ENCODE data around the gene UBQLN4.

The UBQLN4 gene

DNA sequence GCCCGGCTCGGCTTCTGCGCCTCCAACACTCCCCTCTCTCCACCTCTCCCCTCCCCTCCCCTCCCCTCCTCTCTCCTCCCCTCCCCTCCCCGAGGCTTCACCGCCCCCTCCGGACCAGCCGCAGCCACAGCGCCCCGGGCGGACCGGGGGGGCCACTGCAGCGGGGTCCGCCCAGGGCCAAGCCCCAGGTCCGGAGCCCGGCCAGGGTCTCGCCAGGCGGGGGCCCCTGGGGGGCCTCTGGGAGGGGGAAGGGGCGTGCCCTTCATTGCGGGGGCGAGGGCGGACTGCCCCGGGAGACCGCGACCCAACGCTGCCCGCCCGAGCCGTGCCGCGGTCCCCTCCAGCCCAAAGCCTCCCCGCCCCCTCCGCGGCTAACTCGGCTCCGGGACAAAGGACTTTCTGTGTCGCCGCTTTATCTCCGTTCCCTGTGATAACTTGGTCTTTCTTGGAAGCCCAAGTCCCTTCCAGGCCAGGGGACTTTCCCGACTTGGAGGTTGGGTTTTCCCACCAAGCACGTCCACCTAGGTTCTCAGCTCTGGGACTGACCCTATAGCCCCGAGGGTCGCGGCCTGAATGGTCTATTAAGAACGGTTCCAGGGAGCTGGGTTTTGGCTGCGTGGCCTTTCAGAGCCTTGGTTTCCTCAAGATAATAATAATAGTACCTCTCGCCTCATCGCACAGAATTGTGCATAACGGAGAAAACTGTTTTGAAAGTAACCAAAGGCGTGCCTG is at the start of gene UBQLN4:
Gene UBQLN4, minus strand, starts transcription at position 31 of the 732 bp plus-strand sequence. CDS start 97 bp downstream, outside the sequence.
- DNase-seq = peak; percentile 74

DNA sequence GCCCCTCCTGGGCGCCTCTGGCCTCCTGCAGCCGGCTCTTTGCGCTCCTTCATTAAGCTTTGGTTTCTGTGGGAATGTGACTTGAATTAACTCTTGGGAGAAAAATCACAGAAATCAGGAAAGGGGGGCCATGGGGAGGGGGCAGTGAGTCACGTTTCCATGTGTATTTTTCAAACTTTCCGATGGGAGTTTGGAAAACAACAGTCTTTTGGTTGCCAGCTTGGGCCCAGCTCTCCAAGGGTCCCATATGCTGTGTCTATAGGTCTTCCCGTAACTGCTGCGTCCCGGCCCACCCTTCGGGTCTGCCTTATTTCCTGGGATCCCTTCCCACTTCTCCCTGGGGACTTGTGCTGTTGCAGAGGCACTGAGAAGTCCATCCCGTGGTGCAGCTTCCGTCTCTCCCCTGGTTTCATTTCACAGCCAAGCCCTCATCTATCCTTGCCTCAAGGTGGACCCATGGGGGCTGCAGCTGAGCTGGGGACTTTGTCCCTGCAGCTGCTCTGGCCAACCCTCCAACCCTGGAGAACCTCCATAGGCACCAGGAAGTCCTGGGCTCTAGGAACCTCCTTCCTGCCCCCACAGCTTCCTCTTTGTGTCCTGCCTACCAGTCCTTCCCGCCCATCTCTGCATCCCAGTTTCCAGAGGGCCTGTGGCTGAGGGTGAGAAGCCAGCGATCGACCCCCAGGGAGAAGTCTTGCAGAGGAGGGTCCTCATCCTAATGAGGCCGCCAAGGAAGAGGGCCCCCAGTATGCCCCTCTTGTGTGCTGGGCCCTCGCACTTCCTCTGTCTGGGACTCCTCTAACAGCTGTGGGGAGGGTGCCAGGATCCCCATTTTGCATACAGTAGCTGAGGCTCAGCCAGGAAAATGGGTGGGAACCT is 49.3 kb upstream of the UBQLN4 start:
- no peak for DNase-seq

DNA sequence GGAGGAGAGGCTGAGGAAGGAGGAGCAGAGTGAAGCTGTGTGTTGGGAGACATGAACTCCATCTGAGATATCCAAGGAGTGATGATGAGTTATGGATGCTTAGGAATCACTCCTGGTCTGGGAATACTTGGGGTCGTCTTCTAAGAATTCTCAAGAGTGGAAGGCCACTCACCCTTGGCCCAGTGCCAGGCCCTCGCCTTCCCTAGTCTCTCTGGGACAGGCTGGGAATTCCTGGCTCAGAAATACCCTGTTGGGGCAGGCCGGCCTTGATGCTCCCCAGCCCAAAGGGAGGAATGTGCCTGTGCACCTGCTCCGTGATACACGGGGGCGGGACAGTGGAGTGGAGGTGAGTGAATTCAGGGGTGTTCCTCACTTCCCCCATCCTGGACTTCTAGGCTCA is 48.3 kb upstream of the UBQLN4 start:
- no peak for DNase-seq

DNA sequence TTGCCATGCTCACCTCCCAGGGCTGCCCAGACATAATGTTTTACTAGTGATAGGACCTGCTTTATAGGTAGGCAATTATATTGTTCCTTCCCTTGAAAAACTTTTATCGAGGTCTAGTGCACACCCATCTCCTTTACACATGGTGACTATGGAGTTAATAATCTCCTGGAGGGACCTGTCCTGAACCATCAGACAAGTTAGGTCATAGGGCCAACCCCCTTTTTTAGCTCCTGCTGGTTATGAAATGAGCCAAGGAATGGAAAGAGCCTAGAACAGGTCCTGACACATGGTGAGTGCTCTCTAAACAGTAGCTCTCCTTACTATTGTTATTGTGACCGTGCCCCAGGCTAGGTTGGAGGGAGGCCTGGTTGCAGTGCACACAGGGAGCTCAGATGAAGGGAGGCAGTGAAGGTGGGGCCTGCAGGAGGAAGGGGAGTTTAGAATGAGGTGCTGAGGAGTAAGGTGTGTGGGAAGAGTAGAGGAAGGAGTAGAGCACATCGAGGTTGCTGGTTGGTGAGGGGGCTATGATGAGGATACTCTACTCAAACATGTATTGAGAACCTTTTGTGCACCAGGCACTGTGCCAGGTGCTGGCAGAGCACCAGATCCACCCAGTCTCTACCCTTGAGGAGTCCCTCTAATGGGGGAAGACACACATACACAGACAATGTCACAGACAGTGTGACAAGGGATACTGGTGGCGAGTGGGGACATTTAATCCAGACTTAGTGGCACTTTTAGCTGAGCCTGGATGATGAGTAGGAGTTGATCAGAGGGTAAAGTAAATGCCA is 46.8 kb upstream of the UBQLN4 start:
- DNase-seq = no peak

DNA sequence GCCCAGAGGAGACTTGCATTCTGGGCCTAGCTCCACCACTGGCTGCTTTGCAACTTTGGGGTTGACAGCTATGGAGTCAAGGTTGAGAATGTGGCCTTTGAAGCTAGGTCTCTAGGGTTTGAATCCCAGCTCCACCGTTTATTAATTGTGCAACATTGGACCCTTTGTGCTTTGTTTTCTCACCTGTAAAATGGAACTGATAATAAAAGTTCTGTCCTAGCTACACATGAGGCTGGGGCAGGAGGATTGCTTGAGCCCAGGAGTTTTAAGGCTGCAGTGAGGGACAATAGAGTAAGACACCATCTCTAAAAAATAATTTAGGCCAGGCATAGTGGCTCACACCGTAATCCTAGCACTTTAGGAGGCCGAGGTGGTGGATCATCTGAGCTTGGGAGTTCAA is 45.7 kb upstream of the UBQLN4 start:
- DNase-seq = no peak

DNA sequence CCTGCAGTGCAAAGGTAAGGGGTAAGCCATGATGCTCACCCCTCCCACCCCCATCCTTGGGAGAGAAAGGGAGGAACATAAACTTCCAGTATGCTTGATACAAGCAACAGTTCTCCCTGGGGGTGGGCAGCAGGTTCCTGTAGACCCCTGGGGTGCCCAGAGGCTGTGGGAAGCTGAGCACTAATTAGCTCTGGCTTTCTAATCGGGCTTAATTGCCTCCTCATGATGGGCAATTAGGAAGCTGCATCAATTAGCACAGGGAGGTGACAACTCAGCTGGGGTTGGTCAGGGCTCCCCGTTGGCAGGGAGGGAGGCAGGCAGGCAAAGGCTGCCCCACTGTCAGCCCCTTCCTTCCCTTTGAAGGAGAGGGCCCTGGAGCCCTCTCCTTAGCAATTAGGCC is 45.2 kb upstream of the UBQLN4 start:
- no peak for DNase-seq

DNA sequence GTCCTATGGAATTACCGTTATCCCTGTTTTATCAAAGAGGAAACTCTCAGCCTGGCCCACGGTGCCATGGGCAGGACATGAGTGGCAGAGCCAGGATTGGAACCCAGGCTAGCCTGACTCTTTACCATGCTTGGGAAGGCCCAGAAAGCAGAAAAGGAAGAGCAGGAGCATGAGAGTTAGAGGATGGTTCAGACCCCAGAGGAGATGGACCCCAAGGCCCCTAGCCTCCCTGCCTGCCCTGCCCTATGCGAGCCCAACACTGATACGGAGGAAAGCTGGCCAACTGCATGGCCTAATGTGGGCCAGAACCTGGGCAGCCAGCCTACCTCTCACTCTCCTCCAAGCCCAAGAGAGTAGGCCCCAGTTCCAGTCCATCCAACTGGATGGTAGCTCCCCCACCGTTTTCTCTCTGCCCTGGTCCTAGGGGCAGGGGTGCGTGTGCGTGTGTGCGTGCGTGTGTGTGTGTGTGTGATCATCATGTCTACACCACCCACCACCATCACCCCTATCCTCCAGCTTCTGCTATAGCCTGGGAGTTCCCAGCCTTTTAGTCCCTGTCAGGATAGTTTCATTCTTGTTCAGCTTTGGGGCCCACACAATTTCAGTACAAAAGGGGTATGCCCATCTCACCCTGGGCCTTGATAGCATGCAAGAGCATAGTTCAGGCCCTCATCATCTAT is 44.0 kb upstream of the UBQLN4 start:
- DNase-seq = no peak

DNA sequence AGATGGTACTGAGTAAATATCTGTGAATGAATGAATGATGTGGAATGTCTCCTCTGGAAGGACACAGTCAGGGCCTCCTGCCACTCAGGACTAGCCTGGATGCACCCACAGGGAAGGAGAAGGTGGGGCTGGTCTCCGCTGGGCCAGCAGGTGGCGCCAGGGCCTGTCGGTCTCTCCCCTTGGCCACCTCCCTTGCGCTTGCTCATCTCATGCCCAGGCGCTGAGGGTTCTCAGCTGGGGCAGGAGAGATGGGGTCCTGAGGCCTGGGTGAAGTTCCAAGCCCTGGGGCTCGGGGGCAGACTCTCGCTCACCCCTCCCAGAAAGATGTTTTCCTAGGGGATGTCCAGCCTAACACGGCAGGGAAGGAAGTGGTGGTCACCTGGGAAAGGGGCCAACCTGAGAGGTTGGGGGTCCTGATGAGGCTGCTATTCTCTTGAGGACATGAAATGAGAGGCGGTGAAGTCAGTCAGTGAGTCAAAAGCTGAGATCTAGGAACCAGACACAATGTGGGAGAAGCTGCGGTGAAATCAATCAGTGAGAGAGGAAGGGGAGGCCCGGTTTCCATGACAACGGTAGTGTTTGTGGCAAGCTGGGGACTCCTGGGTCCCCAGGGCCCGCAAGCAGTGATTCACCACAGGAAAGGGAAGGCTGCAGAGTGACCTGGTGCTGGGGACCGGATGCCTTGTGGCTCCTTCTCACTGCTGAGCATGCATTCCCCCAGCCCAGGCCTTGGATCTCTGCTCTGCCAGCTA is 43.2 kb upstream of the UBQLN4 start:
- peak; percentile 69 for DNase-seq

DNA sequence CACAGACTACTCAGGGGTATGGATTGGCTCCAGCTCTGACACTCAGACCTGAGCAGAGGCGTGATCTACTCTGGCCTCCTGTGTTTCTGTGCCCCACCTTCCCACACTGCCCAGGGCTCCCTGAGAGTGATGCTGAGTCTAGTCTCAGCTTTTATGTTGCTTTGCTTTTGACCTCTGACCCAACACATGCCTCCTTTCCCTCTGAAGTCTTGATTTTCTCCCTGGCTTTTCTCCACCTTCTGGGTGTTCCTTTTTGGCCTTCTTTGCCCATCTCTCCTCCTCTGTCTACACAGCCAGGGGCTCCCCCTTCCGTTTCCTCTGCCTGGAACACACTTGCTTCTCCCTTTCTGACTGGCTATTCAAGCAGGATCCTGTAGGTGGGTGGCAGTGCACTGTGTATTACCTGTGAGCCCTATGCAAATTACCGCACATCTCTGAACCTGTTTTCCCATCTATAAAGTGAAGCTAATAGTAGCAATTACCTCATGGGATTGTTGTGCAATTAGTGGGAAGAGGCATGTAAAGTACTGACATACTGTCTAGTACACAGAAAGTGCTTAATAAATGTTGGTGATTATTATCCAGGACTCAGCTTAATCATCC is 42.4 kb upstream of the UBQLN4 start:
- no peak for DNase-seq

DNA sequence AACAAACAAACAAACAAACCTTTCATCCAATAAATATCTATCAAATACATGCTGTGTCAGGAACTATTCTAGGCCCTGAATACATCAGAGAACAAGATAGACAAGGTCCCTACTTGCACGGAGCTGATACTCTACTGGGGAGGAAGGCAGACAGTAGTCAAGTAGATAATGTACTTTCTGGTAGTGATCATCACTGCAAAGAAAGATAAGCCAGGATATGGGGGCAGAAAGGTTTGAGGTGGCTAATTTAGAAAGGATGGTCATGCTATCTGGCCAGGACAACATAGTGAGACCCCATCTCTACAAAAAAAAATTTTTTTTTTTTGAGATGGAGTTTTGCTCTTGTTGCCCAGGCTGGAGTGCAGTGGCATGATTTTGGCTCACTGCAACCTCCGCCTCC is 38.0 kb upstream of the UBQLN4 start:
- DNase-seq = no peak

DNA sequence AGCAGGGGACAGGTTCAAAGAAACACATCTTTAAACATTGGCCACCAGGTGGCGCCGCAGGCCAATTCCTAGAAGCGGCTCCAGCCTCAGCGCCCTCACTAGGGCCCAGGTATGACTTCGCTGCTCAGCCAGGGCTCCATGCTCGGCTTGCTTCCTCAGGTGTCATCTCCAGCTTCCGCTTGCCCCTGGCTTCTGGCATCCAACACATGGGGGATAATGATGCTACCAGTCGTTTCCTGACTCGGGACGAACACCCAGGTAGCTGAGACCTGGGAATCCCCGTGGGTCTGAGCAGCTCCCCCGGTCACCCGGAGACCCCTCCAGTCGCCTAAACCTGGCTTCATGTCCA is 37.2 kb upstream of the UBQLN4 start:
- peak; percentile 84 for DNase-seq

DNA sequence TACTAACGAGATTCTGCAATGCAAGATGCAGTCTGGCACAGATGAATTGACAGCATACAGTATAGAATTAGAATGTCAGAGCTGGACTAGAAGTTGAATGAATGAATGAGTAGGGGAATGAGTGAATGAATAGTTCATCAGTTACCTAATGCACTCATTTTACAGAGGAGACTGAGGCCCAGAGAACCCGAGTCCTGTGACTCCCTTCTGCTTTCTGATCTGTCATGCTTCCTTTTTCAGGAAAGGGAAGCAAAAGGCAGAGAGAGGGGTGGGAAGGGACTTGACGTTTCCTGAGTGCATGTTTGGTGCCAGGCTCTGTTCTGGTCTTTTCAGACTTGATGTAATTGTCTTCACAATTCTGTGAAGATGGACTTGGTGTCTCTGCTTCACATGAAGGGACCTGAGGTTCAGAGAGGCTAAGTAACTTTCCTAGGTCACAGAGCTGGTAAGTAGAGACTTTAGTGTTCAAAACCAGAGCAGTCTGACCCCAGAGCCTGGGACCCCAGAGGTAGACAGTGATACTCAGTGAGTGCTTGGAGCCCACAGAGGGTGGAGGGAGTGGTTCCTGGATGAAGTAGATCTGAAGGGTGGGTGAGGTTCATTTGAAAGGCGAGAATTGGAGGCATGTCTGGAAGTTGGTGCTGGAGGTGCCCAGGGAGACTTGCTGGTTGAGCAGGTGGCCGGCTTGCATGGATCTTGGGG is 36.7 kb upstream of the UBQLN4 start:
- DNase-seq = no peak

DNA sequence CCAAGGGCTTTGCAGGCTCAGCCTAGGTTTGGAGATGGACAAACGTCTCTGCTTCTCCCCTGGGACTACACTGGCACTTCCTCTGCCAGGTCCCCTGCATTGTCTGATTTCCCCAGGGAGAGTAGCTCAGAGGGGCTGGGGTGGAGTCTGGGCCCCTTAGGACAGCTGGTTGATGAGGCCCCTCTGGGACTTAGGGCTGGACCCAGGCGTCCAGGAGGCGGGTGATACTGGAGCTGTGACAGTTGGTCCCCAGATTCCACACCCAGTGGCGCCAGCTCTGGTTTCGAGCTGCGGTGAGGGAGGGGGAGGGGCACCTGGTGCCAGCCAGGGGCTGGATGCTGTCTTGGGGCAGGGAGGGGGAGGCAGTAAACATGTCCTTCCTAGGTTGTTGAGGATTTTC is 36.1 kb upstream of the UBQLN4 start:
- DNase-seq = no peak

DNA sequence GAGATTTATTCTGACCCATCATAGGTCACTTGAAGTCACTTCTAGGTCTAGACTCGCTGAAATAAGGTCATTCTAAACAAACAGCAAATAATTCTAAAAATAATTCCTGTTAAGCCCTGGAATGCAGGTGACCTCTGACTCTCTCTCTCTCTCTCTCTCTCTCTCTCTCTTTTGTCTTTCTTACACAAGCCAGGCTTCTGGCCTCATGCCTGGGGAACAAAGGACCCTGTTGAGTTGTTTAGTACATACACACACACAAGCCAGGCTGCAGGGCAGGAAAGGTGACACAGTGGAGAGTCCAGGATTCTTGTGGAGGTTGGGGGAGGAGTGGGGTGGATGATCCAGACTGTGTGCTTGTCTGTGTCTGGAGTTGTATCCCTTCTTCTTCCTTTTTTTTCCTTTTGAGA is 32.7 kb upstream of the UBQLN4 start:
- no peak for DNase-seq

DNA sequence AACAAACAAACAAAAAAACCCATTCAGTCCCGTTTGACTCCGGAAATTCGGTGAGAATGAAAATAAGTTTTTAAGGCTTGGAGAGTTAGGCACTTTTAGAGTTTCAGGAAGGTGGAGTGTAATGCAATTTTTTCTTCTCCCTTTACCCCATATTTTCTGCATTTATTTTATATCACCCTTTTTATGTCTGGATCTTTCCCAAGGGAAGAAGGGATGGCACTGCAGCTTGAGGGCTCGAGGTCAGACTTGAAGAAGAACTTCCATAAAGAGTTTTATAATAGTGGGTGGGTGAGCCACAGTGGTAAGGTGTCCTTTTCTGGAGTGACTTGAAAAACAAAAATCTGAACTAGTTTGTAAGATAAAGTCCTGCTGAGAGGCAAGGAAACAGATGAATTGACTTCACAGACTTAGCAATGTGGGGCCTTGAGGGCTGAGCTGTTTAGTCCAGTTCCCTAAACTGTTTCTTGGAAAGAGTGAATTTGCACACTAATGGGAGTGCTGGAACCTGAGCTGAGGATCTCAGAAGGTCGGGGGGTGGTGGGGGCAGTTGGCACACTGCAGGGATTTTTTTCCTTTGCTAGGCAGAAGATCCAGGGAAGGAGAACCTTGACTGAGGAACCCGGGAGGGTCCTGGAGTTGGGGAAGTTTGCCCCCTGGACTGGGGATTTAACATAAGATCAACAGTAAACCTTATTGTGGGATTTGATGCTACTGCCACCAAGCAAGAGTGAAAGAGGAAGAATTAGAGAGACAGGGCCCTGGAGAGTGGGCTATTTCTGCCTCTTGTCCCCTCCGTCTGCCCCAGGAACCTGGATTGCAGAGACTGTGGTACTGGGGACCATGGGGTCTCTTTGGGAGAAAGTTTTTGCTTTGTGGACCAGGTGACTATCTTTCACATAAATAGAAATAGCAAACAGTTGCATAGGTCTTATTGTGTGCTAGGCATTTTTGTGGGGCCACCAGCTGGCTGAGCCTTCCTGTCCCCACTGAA is 30.5 kb upstream of the UBQLN4 start:
- no peak for DNase-seq

DNA sequence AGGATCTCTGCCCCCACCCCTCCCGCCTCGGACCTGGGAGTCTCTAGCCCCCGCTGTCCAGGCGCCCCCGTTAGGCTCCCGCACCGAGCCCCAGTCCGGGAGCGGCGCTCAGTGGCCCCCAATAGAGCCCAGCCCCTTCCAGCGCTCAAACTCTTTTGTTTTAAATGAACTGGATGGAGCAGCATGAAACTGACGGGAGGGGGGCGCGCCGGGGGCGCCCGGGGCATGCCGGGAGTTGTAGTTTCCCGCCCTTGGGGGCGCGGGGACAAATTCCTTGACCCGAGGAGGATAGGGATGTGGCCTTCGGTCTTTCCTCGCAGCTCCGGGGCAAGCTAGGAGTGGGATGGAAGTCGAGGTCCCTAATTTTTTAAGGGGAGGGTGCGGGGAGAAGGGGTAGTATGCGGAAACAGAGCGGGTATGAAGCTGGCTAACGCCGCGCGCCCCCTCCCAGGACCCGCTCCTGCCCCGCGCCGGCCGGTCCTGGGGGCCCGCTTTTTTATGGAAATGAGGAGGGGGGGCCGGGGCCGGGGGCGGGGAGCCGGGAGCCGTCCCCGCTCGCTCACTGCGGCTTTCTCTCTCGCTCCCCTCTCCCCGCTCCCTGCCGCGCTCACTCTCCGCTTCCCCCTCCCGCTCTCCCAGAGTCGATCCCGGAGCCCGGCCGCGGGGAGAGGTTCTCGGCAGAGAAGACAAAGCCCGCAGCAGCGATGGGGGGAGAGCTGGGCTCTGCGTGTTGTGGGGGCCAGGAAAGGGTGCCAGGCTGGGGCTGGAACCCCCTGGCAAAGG is 28.9 kb upstream of the UBQLN4 start, which contains the start of gene MEX3A:
Gene MEX3A, minus strand, starts transcription at position 157 of the 783 bp plus-strand sequence. CDS start 467 bp downstream, outside the sequence.
- peak; percentile 88 for DNase-seq

DNA sequence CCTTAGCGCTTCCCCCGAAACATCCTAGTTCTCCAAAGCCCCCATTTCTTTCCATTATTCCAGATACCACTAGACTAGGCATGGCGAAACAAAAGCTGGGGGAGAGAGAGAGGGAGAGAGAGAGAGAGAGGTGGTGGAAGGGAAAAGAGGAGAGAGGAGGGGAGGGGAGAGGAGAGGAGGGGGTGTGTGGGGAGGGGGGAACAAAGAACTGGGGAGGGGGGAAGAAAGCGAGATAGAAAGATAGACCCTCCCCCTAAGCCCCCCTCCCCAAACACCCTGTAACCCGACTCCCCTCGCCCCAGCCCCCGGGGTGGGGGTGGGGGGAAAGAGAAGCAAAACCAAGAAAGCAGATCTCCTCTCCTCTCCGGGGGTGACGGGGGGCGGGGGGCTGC is 28.3 kb upstream of the UBQLN4 start:
- peak; percentile 38 for DNase-seq

DNA sequence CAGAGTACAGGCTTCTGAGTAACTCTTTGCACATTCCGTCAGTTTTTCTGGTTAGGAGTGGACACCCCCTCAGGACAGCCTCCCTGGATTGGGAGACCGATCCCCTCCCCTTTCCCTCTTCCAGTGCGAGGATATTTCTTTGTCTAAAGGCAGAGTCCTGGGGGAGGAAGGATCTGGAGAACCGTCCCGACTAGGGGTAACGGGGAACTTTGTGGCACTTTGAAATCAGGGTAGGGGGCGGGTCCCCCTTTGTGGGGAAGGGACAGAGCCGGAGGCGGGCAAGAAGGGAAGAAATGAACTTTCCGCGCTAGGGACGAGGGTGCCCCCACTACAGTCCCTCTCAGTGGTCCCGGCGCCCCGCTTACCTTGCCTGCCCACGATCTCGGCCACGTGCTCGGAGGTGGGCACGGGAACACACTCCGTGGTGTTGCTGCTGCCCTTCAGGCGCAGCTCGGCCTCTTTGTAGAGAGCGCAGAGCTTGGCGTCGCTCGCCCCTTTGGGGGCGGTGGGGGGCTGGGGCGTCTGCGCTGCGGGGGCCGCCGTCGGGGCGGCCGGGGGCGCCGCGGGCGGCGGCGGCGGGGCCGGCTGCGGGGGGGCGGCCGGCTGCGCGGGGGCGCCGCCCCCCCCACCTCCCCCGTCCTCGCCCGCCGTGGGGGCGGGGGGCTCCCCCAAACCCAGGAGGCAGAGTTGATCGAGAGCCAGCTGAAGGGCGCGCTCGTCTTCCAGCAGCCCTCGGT is 27.8 kb upstream of the UBQLN4 start:
- no peak for DNase-seq
